Gastroesophageal sphincter (tissue), 4 donors: ENCODE results near the gene SEMG2. TPM values are rescaled to one million over a fixed set of nuclear protein-coding genes. Genes with fewer than 3 reads are reported as not detected.

Source experiments
- ATAC-seq: fragments of 150-250 bp; one replicate; pipeline ENCODE4 v1.9.1; 2016; ENCODE audit warnings: mild to moderate bottlenecking, moderate library complexity
- H3K27ac ChIP-seq, 4 donors: fragments of 200-600 bp; sonication (generic) in 3 of 4; 1 replicate in 3 of 4; 2 replicates in 1 of 4; pipeline ENCODE4 v1.5.1; 2016 to 2019
- H3K27me3 ChIP-seq: fragments of 200-600 bp; sonication (generic); one replicate; pipeline ENCODE4 v1.5.1; 2019
- H3K36me3 ChIP-seq, 2 donors: fragments of 200-600 bp; sonication (generic); one replicate each; pipeline ENCODE4 v1.5.1; 2019; ENCODE audit warnings: control low read depth in 1 of 2
- H3K4me1 ChIP-seq, 3 donors: fragments of 200-600 bp; sonication (generic); 1 replicate in 2 of 3; 2 replicates in 1 of 3; pipeline ENCODE4 v1.5.1; 2016 to 2019; ENCODE audit warnings: control low read depth in 2 of 3
- H3K4me3 ChIP-seq, 2 donors: fragments of 200-600 bp; sonication (generic); one replicate each; pipeline ENCODE4 v1.5.1; 2019; ENCODE audit warnings: mild to moderate bottlenecking in 1 of 2, moderate library complexity in 1 of 2
- H3K9me3 ChIP-seq, 3 donors: fragments of 200-600 bp; sonication (generic); one replicate each; pipeline ENCODE4 v1.5.1; 2017 to 2019; ENCODE audit warnings: control low read depth in 2 of 3
- CTCF ChIP-seq, 4 experiments: fragments of 200-600 bp in 2 of 4; fragments of 450-650 bp in 2 of 4; sonication (generic) in 1 of 4; IDR thresholded peaks; one replicate each; pipeline ENCODE4 v1.5.1; 2017 to 2019; ENCODE audit warnings: antibody characterized with exemption in 4 of 4, mild to moderate bottlenecking in 2 of 4, moderate library complexity in 2 of 4
- EP300 ChIP-seq: sonication (generic); formaldehyde crosslinking; IDR thresholded peaks from one replicate; pipeline ENCODE4 v1.6.1; 2017; ENCODE audit warnings: antibody characterized with exemption, mild to moderate bottlenecking
- POLR2A ChIP-seq, 2 donors: fragments of 450-650 bp; IDR thresholded peaks; one replicate each; pipeline ENCODE4 v1.6.1; 2017; ENCODE audit warnings: antibody characterized with exemption in 2 of 2, mild to moderate bottlenecking in 2 of 2, moderate library complexity in 1 of 2
- POLR2AphosphoS5 ChIP-seq: sonication (generic); formaldehyde crosslinking; IDR thresholded peaks from one replicate; pipeline ENCODE4 v1.6.1; 2017; ENCODE audit warnings: antibody characterized with exemption
- WGBS, 2 donors: methylation state at CpG; one replicate each; pipeline ENCODE4 v1.1.5; 2018; ENCODE audit warnings: low coverage in 1 of 2; 5-methylcytosine and 5-hydroxymethylcytosine counted together
- total RNA-seq, 4 donors: library from RNA; depleted of rRNA; stranded (reverse); fragments of >200 nt; gene quantifications; one replicate each; pipeline ENCODE4 v1.1.0, GENCODE V29; 2016

The SEMG2 gene
- total RNA-seq, 4 donors from 2014 or later, result not detected

GRCh38 chr20:45211569-45212474 lies 9.4 kb upstream of the SEMG2 start:
- no peak for TF ChIP-seq CTCF (IDR thresholded peaks at IDR 0.05)
- no peak for TF ChIP-seq POLR2A (IDR thresholded peaks at IDR 0.05)
- no peaks in the 10 kb centered on the region for H3K36me3 ChIP-seq
- no peak overlapping the region for H3K27ac ChIP-seq
- peaks cover 12% of the 10 kb centered on the region for H3K27me3 ChIP-seq
- no peaks in the 10 kb centered on the region for H3K9me3 ChIP-seq
- ATAC-seq, result no peak
- H3K4me3 ChIP-seq, result no peak overlapping the region
- no peaks in the 10 kb centered on the region for H3K4me1 ChIP-seq

GRCh38 chr20:45212836-45213235 lies 8.3 kb upstream of the SEMG2 start:
- 73 to 75% methylated on average over 3 of the region's 3 CpGs for WGBS, 2 donors
- H3K9me3 ChIP-seq, result no peaks in the 10 kb centered on the region
- no peaks in the 10 kb centered on the region for H3K4me1 ChIP-seq
- no peak overlapping the region for H3K4me3 ChIP-seq
- TF ChIP-seq CTCF (IDR thresholded peaks at IDR 0.05) (no peak), POLR2A (IDR thresholded peaks at IDR 0.05) (no peak), POLR2AphosphoS5 (no peak), EP300 (no peak)
- H3K27me3 ChIP-seq, result peaks cover 1% of the 10 kb centered on the region
- no peak for ATAC-seq
- H3K36me3 ChIP-seq, result no peaks in the 10 kb centered on the region
- H3K27ac ChIP-seq, result no peak overlapping the region

- Histone ChIP-seq H3K4me3 (no peak overlapping the region), H3K4me1 (no peaks in the 10 kb centered on the region), H3K27me3 (peaks cover 5% of the 10 kb centered on the region), H3K9me3 (no peaks in the 10 kb centered on the region), H3K27ac (no peak overlapping the region), H3K36me3 (no peaks in the 10 kb centered on the region)
- WGBS, 2 donors, result 65 to 80% methylated on average over 1 to 4 of the region's 4 CpGs
- no peak for ATAC-seq
- TF ChIP-seq POLR2AphosphoS5 (no peak), POLR2A (IDR thresholded peaks at IDR 0.05) (no peak), CTCF (IDR thresholded peaks at IDR 0.05) (no peak), EP300 (no peak)
Observed at GRCh38 chr20:45218124-45218523, 3.0 kb upstream of the SEMG2 start.

GRCh38 chr20:45218636-45219035 lies 2.5 kb upstream of the SEMG2 start:
- H3K27ac ChIP-seq, result no peak overlapping the region
- ATAC-seq, result no peak
- 90% methylated on average over 2 of the region's 2 CpGs; no CpG with 5 or more reads in 1 of the 2 donors for WGBS, 2 donors
- no peak overlapping the region for H3K4me3 ChIP-seq
- no peaks in the 10 kb centered on the region for H3K4me1 ChIP-seq
- no peaks in the 10 kb centered on the region for H3K36me3 ChIP-seq
- TF ChIP-seq CTCF (IDR thresholded peaks at IDR 0.05), result no peak
- no peak for TF ChIP-seq POLR2A (IDR thresholded peaks at IDR 0.05)
- no peak for TF ChIP-seq POLR2AphosphoS5
- TF ChIP-seq EP300, result no peak
- no peaks in the 10 kb centered on the region for H3K9me3 ChIP-seq
- peaks cover 5% of the 10 kb centered on the region for H3K27me3 ChIP-seq

- Histone ChIP-seq H3K4me3 (no peak overlapping the region), H3K27me3 (peaks cover 21% of the 10 kb centered on the region), H3K36me3 (no peaks in the 10 kb centered on the region), H3K9me3 (no peaks in the 10 kb centered on the region), H3K4me1 (no peaks in the 10 kb centered on the region), H3K27ac (no peak overlapping the region)
- ATAC-seq, result no peak
- TF ChIP-seq CTCF (IDR thresholded peaks at IDR 0.05), result no peak
- TF ChIP-seq POLR2A (IDR thresholded peaks at IDR 0.05), result no peak
- TF ChIP-seq EP300, result no peak
- TF ChIP-seq POLR2AphosphoS5, result no peak
Observed at GRCh38 chr20:45223136-45223535, 2.0 kb downstream of the SEMG2 start.
